HEK293 (cell line): ENCODE results near the gene LDLR.

ENCODE experiments used
- MZF1 ChIP-seq: fragments of 450-650 bp; formaldehyde crosslinking; IDR thresholded peaks from 2 replicates; pipeline ENCODE4 v1.5.1; 2017; ENCODE audit warnings: missing biosample characterization, missing genetic modification characterization, borderline replicate concordance
- PATZ1 ChIP-seq: fragments of 450-650 bp; formaldehyde crosslinking; IDR thresholded peaks from 2 replicates; pipeline ENCODE4 v1.5.1; 2016; ENCODE audit warnings: missing biosample characterization, missing genetic modification characterization
- SALL2 ChIP-seq: fragments of 450-650 bp; formaldehyde crosslinking; IDR thresholded peaks from 2 replicates; pipeline ENCODE4 v1.5.0; 2017; ENCODE audit warnings: missing biosample characterization, mild to moderate bottlenecking, missing genetic modification characterization, borderline replicate concordance
- SP2 ChIP-seq: fragments of 450-650 bp; formaldehyde crosslinking; IDR thresholded peaks from 2 replicates; pipeline ENCODE4 v1.5.1; 2016; ENCODE audit warnings: missing biosample characterization, missing genetic modification characterization
- ZFP37 ChIP-seq: fragments of 450-650 bp; formaldehyde crosslinking; IDR thresholded peaks from 2 replicates; pipeline ENCODE4 v1.5.1; 2016; ENCODE audit warnings: missing biosample characterization, missing genetic modification characterization
- ZNF223 ChIP-seq: fragments of 450-650 bp; formaldehyde crosslinking; IDR thresholded peaks from 2 replicates; pipeline ENCODE4 v1.5.1; 2016; ENCODE audit warnings: missing biosample characterization, missing genetic modification characterization
- ZNF23 ChIP-seq: fragments of 450-650 bp; formaldehyde crosslinking; IDR thresholded peaks from 2 replicates; pipeline ENCODE4 v1.5.1; 2016; ENCODE audit warnings: missing biosample characterization, missing genetic modification characterization, borderline replicate concordance
- ZNF26 ChIP-seq: fragments of 450-650 bp; formaldehyde crosslinking; IDR thresholded peaks from 2 replicates; pipeline ENCODE4 v1.5.1; 2016; ENCODE audit warnings: missing biosample characterization, missing genetic modification characterization
- ZNF266 ChIP-seq: fragments of 450-650 bp; formaldehyde crosslinking; IDR thresholded peaks from 2 replicates; pipeline ENCODE4 v1.5.1; 2016; ENCODE audit warnings: missing biosample characterization, missing genetic modification characterization, low read depth
- ZNF302 ChIP-seq: fragments of 450-650 bp; formaldehyde crosslinking; IDR thresholded peaks from 2 replicates; pipeline ENCODE4 v1.5.1; 2016; ENCODE audit warnings: missing biosample characterization, missing genetic modification characterization, low read depth
- ZNF398 ChIP-seq: fragments of 450-650 bp; formaldehyde crosslinking; IDR thresholded peaks from 2 replicates; pipeline ENCODE4 v1.5.1; 2017; ENCODE audit warnings: missing biosample characterization, missing genetic modification characterization
- ZNF423 ChIP-seq: fragments of 450-650 bp; formaldehyde crosslinking; IDR thresholded peaks from 2 replicates; pipeline ENCODE4 v1.5.1; 2016; ENCODE audit warnings: missing biosample characterization, missing genetic modification characterization
- ZNF426 ChIP-seq: fragments of 450-650 bp; formaldehyde crosslinking; IDR thresholded peaks from 2 replicates; pipeline ENCODE4 v1.5.1; 2017; ENCODE audit warnings: missing biosample characterization, missing genetic modification characterization, mild to moderate bottlenecking, inconsistent platforms, moderate library complexity
- ZNF514 ChIP-seq: fragments of 450-650 bp; formaldehyde crosslinking; IDR thresholded peaks from 2 replicates; pipeline ENCODE4 v1.5.1; 2016; ENCODE audit warnings: missing biosample characterization, missing genetic modification characterization
- ZNF518A ChIP-seq: fragments of 450-650 bp; formaldehyde crosslinking; conservative IDR thresholded peaks from 2 replicates; pipeline ENCODE4 v1.5.1; 2016; ENCODE audit warnings: low read depth, missing biosample characterization, missing genetic modification characterization
- ZNF544 ChIP-seq: fragments of 450-650 bp; formaldehyde crosslinking; IDR thresholded peaks from 2 replicates; pipeline ENCODE4 v1.5.0; 2017; ENCODE audit warnings: missing biosample characterization, missing genetic modification characterization
- ZNF549 ChIP-seq: fragments of 450-650 bp; IDR thresholded peaks from 2 replicates; pipeline ENCODE4 v1.5.1; 2018; ENCODE audit warnings: missing biosample characterization, missing genetic modification characterization, mild to moderate bottlenecking, inconsistent platforms, moderate library complexity
- ZNF580 ChIP-seq: fragments of 450-650 bp; formaldehyde crosslinking; IDR thresholded peaks from 2 replicates; pipeline ENCODE4 v1.5.1; 2016; ENCODE audit warnings: missing biosample characterization, missing genetic modification characterization
- ZNF596 ChIP-seq: fragments of 450-650 bp; IDR thresholded peaks from 2 replicates; pipeline ENCODE4 v1.5.0; 2018; ENCODE audit warnings: missing biosample characterization, mild to moderate bottlenecking, missing genetic modification characterization, moderate library complexity
- ZNF660 ChIP-seq: fragments of 450-650 bp; IDR thresholded peaks from 2 replicates; pipeline ENCODE4 v1.5.1; 2018; ENCODE audit warnings: missing biosample characterization, mild to moderate bottlenecking, missing genetic modification characterization
- ZNF677 ChIP-seq: fragments of 450-650 bp; IDR thresholded peaks from 2 replicates; pipeline ENCODE4 v1.5.0; 2018; ENCODE audit warnings: missing biosample characterization, mild to moderate bottlenecking, missing genetic modification characterization, moderate library complexity
- ZNF747 ChIP-seq: fragments of 450-650 bp; formaldehyde crosslinking; IDR thresholded peaks from 2 replicates; pipeline ENCODE4 v1.5.1; 2016; ENCODE audit warnings: missing biosample characterization, missing genetic modification characterization
- ZNF76 ChIP-seq: fragments of 450-650 bp; formaldehyde crosslinking; IDR thresholded peaks from 2 replicates; pipeline ENCODE4; 2016; ENCODE audit warnings: low read depth, missing biosample characterization, missing genetic modification characterization, borderline replicate concordance
- ZSCAN30 ChIP-seq: fragments of 450-650 bp; IDR thresholded peaks from 2 replicates; pipeline ENCODE4 v1.5.1; 2018; ENCODE audit warnings: missing biosample characterization, mild to moderate bottlenecking, missing genetic modification characterization, moderate library complexity
- ZSCAN4 ChIP-seq: fragments of 450-650 bp; formaldehyde crosslinking; IDR thresholded peaks from 2 replicates; pipeline ENCODE4 v1.5.1; 2017; ENCODE audit warnings: missing biosample characterization, missing genetic modification characterization

LDLR gene

GRCh38 chr19:11090264-11090996 lies 1.2 kb downstream of the LDLR start (continued):
- no peak for TF ChIP-seq ZNF26 (tag by site-specific recombination)
- no peak for TF ChIP-seq ZNF398 (tag by site-specific recombination)
- no peak for TF ChIP-seq ZNF518A (tag by site-specific recombination)
- no peak for TF ChIP-seq ZNF677 (tag by site-specific recombination)
- TF ChIP-seq ZNF747: no peak
- no peak for TF ChIP-seq ZNF660 (tag by site-specific recombination)
- TF ChIP-seq ZNF302 (tag by site-specific recombination): no peak
- no peak for TF ChIP-seq ZNF23 (tag by site-specific recombination)
- TF ChIP-seq SALL2 (tag by site-specific recombination): no peak
- TF ChIP-seq ZNF426: no peak
- TF ChIP-seq ZNF76 (tag by site-specific recombination): peak; percentile 25; the same call in 1 of the 2 replicates
- TF ChIP-seq ZNF580 (tag by site-specific recombination): no peak
- TF ChIP-seq ZNF514: no peak
- no peak for TF ChIP-seq ZSCAN30 (tag by site-specific recombination)
- TF ChIP-seq ZNF223 (tag by site-specific recombination): peak; percentile 10
- no peak for TF ChIP-seq ZNF544
- 0 out of 2 replicates have a peak, but pooled peaks have one; percentile 36 for TF ChIP-seq ZFP37 (tag by site-specific recombination)
- TF ChIP-seq ZNF266 (tag by site-specific recombination): no peak
- peak; percentile 75; the same call in 1 of the 2 replicates for TF ChIP-seq ZNF423 (tag by site-specific recombination)
- TF ChIP-seq SP2 (tag by site-specific recombination): peak; percentile 88
- TF ChIP-seq ZNF549 (tag by site-specific recombination): no peak
- 0 out of 2 replicates have a peak, but pooled peaks have one; percentile 31 for TF ChIP-seq ZNF596 (tag by site-specific recombination)
- TF ChIP-seq PATZ1 (tag by site-specific recombination): peak; percentile 89
- TF ChIP-seq ZSCAN4: no peak
- no peak for TF ChIP-seq MZF1 (tag by site-specific recombination)
